ENCODE data around the gene ZNF157.
"Not testable (repeated sequence)": the region's sequence is repeated elsewhere in the genome, so short reads cannot be mapped to it uniquely, and the experiment has no call there.

ZNF157 gene

DNA sequence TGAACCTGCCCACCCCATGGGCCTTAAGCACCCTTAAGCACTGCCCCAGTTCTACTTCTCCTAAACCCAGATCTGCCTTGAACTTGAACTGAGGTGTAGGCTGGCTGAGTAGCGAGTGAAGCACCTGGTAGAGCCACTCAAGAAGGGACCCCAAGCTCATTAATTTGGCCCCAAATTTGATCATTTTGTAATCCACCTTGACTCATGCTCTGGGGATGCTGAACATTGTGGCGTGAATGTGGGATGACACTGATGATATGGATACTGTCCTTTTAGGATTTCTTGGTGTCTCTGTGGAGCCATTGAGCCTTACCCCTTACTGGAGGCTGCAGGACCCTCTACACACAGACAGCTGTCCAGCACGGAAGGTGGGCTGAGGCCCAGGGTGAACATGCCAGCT lies at the start of gene ZNF157:
Gene ZNF157 (plus strand): TSS at position 301 of the 400 bp plus-strand sequence. CDS start 91 bp downstream, at position 392.
- DNase-seq (ENCODE audit: low read depth in 2 of 2), result no peak

DNA sequence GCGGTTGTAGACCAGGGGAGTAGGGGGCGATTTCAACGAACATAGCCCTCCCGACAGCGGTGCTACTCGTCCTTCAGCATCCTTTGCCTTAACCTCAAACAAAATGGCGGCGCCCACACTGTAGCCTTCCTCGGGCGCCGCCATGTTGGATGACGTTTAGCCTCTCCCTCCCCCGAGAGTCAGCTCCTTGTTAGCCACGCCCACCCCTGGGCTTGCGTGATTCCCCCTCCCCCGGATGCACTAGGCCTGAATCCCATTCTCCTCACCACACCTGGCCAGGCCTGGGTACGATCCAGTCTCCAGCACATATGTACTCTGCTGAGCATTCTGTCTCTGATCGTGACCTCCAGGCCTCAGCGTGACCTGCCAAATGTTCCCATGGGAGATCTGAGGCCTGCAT lies 49.0 kb upstream of the ZNF157 start:
- DNase-seq (ENCODE audit: low read depth in 2 of 2), result no peak

DNA sequence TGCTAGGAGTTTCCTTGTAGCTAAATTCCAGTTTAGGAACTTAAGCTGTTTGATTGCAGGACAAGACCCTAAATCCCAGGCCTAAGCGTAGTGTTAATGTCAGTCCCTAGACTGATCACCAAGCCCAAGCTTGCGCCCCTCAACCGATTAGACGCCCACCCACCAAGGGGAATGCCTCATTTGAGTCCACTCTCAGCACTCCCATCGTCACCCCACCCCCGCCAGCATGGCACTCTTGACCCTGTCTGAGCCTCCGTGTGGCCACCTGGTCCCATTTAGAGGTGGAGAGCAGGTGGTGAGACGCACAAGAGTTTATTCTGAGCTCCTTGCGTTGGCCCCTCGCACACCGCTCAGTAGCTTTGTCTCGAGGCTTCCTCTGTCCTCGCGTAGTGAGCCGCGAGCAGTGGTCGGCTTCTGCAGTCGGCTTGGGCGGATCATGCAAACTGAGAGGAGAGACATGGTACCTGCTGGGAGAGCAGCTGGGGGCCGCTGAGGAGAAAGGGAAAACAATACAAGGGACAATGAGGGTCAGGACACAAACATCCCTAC lies 48.5 kb upstream of the ZNF157 start:
- DNase-seq (ENCODE audit: low read depth in 2 of 2), result no peak

GRCh38 chrX:47327902-47328301 lies 42.5 kb upstream of the ZNF157 start:
- DNase-seq (ENCODE audit: low read depth in 2 of 2), result no peak

DNA sequence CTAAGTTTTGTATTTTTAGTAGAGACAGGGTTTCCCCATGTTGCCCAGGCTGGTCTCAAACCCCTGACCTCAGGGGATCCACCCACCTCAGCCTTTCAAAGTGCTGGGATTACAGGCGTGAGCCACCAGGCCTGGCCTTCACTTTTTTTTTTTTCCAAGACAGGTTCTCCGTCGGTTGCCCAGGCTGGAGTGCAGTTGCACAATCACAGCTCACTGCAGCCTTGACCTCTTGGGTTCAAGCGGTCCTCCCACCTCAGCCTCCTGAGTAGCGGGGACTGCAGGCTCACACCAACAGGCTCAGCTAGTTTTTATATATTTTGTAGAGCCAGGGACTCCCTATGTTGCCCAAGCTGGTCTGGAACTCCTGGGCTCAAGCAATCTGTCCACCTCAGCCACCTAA lies 37.6 kb upstream of the ZNF157 start:
- DNase-seq (ENCODE audit: low read depth in 2 of 2), result not testable (repeated sequence)

- DNase-seq (ENCODE audit: low read depth in 2 of 2), result no peak
Measured at GRCh38 chrX:47351706-47352105, 18.7 kb upstream of the ZNF157 start.

- DNase-seq (ENCODE audit: low read depth in 2 of 2), result no peak
Measured at GRCh38 chrX:47358387-47359065, 11.9 kb upstream of the ZNF157 start.

DNA sequence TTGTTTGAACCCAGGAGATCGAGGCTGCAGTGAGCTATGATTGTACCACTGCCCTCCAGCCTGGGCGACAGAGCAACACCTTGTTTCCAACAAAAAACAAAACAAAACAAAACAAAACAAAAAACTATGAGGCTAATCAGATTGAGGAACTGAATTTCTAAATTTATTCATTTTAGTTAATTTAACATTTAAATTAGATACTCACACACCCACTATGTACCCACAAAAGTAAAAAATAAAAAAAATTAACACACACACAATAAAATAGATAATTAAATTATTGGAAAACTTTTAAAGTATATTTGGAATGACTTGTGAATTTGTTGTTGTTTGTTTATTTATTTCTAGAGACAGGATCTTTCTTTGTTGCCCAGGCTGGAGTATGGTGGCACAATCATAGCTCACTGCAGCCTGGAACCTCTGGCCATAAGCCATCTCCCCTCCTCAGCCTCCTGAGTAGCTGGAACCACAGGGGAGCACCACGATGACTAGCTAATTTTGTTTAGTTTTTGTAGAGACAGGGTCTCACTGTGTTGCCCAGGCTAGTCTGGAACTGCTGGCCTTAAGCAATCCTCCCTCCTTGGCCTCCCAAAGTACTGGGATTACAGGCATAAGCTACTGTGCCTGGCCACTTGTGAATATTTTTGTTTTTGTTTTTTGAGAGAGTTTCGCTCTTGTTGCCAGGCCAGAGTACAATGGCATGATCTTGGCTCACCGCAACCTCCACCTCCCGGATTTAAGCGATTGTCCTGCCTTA lies 9.8 kb upstream of the ZNF157 start:
- no peak for DNase-seq (ENCODE audit: low read depth in 2 of 2)

DNA sequence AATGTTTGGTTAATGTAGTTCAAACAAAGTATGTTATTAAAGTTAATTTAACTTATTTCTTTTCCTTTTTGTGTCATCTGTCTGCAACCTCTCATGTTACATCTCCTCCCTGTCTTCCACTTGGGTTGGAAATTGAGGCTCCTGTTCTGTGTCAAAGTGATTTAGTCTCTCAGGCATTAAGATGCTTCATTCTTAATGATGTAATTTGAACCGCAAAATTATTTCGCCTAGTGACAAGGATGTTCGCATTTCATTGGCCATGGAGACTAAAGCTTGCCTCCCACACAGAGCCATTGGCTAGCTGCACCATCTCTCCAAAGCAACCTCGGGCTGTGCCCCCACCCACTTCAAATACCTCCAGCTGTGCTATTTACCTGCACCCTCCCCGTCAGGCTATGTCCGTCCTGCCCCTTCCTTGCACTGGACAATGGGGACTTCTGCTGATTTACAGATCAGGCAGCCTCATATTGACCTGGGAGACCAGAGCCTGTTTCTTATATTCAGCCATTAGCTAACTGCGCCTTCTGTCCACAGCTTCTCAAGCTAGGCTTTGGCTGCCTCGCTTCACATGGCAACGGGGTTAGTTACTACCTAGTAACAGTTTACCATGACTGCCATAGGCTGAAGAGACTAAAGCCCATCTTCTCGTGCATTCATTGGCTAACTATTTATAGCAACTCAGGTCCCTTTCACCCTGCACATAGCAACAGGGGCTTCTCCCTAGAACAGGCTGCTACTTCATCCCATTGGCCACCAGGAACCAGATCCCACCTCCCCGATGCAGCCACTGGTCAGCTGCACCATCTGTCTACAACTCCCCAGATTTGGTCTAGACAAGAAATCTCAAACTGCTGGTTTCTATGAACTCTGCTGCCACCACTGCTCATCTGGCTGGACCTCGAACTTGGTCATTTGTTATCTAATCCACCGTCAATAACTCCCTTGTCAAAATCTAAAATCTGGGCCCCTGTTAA lies 8.6 kb upstream of the ZNF157 start:
- DNase-seq (ENCODE audit: low read depth in 2 of 2), result peak in 1 of 2 donors; percentile 2

DNA sequence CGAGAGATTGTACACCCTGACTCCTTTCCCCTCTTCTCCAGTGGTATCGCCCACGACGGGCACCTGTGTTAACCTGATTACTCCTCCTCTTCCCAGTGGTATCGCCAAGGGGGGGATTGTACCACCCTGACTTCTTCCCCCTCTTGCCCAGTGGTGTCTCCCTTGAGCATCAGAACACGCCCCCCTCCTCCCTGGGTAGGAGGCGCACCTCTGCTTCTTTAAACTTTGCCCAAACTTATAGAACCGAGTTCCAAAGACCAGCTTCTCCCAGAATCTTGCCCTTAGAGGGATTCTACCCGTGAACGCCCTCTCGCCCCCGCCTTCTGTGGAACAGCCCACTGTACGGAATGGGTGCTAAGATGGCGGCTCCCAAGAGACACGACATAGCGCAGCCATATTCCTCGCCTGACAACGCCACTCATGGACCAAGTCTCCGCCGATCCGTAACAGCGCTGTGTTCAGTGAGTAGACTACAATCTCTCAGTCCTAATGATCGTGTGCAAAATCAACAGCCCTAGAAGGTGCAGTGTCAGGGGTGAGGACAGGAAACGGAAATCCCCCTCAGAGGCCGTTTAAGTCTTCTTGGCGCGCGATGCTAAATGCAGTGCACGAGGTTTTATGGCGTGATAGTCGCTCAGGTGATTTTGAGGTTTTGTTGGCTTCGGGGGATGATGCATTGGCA lies 4.2 kb upstream of the ZNF157 start:
- peak; percentile 26 to 45 for DNase-seq (ENCODE audit: low read depth in 2 of 2)

- no peak for DNase-seq (ENCODE audit: low read depth in 2 of 2)
Measured at GRCh38 chrX:47373198-47373597, 2.8 kb downstream of the ZNF157 start.

DNA sequence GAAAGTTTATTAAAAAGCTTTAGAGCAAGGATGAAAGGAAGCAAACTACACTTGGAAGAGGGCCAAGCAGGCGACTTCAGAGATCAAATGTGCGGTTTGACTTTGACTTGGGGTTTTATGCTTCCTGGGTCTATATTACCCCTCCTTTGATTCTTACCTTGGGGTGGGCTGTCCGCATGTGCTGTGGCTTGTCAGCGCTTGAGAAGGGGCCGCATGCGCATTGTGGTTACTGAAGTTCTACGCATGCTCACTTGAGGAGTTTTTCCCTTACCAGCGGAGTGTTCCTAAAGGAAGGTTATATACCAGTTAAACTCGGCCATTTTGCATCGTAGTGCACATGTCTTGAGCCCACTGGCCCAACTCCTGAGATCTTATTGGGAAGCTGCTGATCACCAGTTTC lies 9.9 kb downstream of the ZNF157 start:
- peak in 1 of 2 donors; percentile 37 for DNase-seq (ENCODE audit: low read depth in 2 of 2)

GRCh38 chrX:47380837-47381236 lies 10.5 kb downstream of the ZNF157 start:
- not testable (repeated sequence) for DNase-seq (ENCODE audit: low read depth in 2 of 2)

GRCh38 chrX:47384502-47384901 lies 14.1 kb downstream of the ZNF157 start:
- peak; percentile 46 to 53 for DNase-seq (ENCODE audit: low read depth in 2 of 2)

- no peak for DNase-seq (ENCODE audit: low read depth in 2 of 2)
Measured at GRCh38 chrX:47390780-47391179, 20.4 kb downstream of the ZNF157 start.

DNA sequence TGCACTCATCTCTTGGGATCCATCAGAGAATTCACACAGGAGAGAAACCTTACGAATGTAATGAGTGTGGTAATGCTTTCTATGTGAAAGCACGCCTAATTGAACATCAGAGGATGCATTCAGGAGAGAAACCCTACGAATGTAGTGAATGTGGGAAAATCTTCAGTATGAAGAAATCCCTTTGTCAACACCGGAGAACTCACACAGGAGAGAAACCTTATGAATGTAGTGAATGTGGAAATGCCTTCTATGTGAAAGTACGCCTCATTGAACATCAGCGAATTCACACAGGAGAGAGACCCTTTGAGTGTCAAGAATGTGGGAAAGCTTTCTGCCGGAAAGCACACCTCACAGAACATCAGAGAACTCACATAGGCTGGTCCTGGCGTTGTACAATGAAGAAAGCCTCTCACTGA lies 42.8 kb downstream of the ZNF157 start:
- DNase-seq (ENCODE audit: low read depth in 2 of 2), result no peak

DNA sequence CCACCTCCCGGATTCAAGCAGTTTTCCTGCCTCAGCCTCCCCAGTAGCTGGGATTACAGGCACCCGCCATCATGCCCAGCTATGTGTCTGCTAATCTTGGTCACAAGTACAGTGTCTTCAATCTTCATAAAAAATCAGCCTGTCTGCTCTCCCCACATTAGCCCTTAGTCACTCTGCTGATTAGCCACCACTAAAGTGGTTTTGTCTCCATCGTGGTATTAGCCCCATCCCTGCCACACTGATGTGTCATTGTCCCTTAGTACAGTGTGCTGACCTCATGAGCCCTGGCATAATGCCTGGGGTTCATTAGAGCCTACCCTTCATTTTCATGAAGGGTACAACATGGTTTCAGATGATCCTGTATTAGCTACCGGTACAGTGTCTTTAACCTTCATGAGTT lies 49.9 kb downstream of the ZNF157 start:
- no peak for DNase-seq (ENCODE audit: low read depth in 2 of 2)

DNA sequence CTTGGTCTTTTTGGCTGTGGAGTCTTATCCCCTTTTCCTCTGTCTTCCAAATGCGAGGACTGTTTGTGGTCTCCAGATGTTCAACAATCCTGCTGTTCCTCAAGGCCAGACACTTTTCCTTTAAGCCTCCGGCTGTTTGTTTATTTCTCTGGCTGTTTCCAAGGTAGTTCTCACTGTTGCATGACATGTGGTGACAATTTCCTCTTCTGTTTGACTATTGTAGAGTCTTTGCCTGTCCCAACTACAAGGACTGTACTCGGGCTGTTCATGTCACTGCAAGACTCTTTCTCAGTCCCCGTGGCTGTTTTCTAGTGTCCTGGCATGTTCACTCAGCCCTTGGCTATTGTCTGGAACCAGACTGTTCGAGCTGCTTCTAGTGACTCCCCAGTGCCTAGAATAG lies 50.6 kb downstream of the ZNF157 start:
- no peak for DNase-seq (ENCODE audit: low read depth in 2 of 2)

- DNase-seq (ENCODE audit: low read depth in 2 of 2), result no peak
Measured at GRCh38 chrX:47422444-47422843, 52.1 kb downstream of the ZNF157 start.

DNA sequence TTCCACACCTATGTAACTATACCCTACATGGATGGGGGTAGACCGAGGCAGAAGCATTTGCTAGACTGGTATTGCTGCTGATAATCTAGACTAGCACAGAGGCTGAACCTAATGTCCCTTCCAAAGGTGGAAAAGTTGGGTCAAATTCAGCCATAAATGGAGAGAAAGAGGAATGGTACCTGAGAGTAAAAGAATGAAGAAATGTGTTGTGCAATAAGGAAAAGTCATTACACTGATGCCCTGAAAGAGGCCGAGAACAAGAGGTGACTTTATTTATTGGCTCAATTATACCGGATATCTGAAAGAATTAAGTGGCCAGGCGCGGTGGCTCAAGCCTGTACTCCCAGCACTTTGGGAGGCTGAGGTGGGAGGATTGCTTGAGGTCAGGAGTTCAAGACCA lies 60.5 kb downstream of the ZNF157 start:
- DNase-seq (ENCODE audit: low read depth in 2 of 2), result no peak

DNA sequence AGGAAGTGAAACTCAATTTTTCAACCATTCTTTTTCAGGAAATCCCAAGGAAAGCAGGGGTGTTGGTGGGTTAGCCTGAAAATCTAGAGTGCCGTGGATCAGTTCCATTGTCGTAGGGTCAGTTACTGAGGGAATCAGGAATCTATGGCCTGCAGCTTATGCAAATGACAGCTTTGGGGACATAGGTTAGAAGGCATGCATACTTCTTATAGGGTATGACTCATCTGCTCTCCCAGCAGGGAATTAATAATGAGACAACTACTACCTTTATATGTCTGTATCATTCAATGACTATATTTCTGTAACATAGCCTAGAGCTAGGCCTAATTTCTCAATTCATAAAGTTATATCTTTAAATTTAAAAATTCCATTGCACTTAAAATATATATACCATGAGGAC lies 76.1 kb downstream of the ZNF157 start:
- DNase-seq (ENCODE audit: low read depth in 2 of 2), result no peak
